Measurements from ENCODE around the gene TMEM120B. TPM values are rescaled to one million over a fixed set of nuclear protein-coding genes. Genes with fewer than 3 reads are reported as not detected.

Gene TMEM120B
- total and polyA plus RNA-seq, 2 of the 13 experiments (the other 11 are each of a cell fraction or from before 2014, with no cell fraction given) = 7.1 to 12.9 TPM

DNA sequence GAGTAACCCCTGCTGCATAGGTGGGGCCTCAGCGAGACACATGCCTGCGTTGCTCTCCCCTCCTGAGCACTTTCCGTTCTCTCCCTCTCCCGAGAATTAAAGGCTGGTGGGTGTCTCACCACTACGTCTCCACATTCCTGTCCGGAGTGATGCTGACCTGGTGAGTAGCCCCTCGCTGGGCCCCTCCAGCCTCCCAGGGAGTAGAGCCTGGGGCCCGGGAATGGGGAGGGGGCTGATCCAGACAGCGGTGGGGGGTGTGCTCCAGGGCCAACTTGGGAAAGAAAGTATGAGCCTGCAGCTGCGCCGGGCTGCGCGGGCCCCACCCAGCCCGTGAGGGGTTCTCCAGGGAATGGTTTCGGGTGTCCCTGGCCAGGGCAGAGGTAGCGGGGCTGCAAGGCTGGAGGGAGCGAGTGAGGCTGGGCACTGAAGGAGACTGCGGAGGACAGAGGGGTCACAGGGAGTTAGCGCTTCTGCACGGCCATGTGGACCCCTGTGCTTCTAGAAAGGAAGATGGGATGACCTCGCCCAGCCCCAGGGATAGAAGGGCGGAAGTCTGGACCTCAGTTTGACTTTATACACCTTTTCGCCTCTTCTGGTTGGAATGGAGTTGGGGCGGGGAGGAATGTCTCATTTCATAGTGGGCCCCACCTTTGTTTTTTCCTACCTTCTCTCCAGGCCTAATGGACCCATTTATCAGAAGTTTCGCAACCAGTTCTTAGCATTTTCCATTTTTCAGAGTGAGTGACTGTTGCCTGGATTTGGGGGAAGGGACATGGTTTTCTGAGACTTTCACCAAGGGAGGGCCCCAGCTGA lies 58.5 kb downstream of the TMEM120B start:
- H3K4me1 ChIP-seq (ENCODE audit: insufficient read depth, low read length) = peaks cover 35% of the 10 kb centered on the region
- no peaks in the 10 kb centered on the region for H3K9me3 ChIP-seq (ENCODE audit: low read length)
- H4K20me1 ChIP-seq (ENCODE audit: insufficient read depth, low read length) = no peaks in the 10 kb centered on the region
- DNase-seq (ENCODE audit: low spot score) (no peak), FAIRE-seq (no peak), ATAC-seq (no peak)
- ChIA-PET POLR2A (interaction anchor here (1.3 kb wide), 1 partner anchor 58 kb away, joined by 3 read pairs; the partner anchor contains the start of gene TMEM120B), CTCF (ENCODE audit: low intra/inter-chr PET ratio, low total read pairs) (interaction anchor here (2.7 kb wide), 1 partner anchor 74 kb away, joined by 69 read pairs; no protein-coding TSS in a partner anchor)
- 94% methylated on average over 22 of the region's 25 CpGs for WGBS (ENCODE audit: low lambda C conversion rate)
- peak overlapping the region; percentile 67 for H3K27ac ChIP-seq (ENCODE audit: extremely low read length, insufficient read depth, low read length)
- no peak overlapping the region for H2AFZ ChIP-seq (ENCODE audit: low read length)
- in situ Hi-C loops (cut with HindIII; ENCODE audit: extremely low pct_ligation_motif_present, low pct_unique_long_range_greater_than_20kb) (loop anchor here (5.0 kb wide), 1 partner anchor 79 kb away; no protein-coding TSS in a partner anchor), intact Hi-C loops (cut with micrococcal nuclease; ENCODE audit: unreplicated experiment) (loop anchor here (5.0 kb wide), 1 partner anchor 59 kb away; the partner anchor contains the start of gene TMEM120B)
- peak overlapping the region in 1 of 3 experiments; percentile 58; a peak in 1 of 6 replicates for H3K4me3 ChIP-seq (replicated peaks in 1 of 3; ENCODE audit: insufficient read depth in 1 of 3, low read depth in 2 of 3, low read length in 3 of 3)
- no TSS peak for BruUV-seq (replicated peaks)
- no peaks in the 10 kb centered on the region for H3K27me3 ChIP-seq (ENCODE audit: control insufficient read depth in 1 of 2, insufficient read depth in 2 of 2, low read length in 2 of 2)
- no peaks in the 10 kb centered on the region for H3K36me3 ChIP-seq (replicated peaks in 1 of 2; ENCODE audit: control insufficient read depth in 1 of 2, insufficient read depth in 2 of 2, low read length in 2 of 2)
- peak overlapping the region; percentile 73; the same call in 1 of the 2 replicates for H3K4me2 ChIP-seq (ENCODE audit: low read depth, low read length)
- H3K9ac ChIP-seq (ENCODE audit: insufficient read depth, low read depth, low read length) = no peak overlapping the region
- no peaks in the 10 kb centered on the region for H3K79me2 ChIP-seq (ENCODE audit: insufficient read depth, low read length)
- TF ChIP-seq HNRNPLL (IDR thresholded peaks at IDR 0.05; ENCODE audit: low read depth, low read length, poor library complexity, severe bottlenecking) (no peak), DR1 (CRISPR knock-in tag; IDR thresholded peaks at IDR 0.05) (no peak), ZNF280B (CRISPR knock-in tag; IDR thresholded peaks at IDR 0.05; ENCODE audit: borderline replicate concordance) (0 out of 2 replicates have a peak, but pooled peaks have one; percentile 10), CEBPG (CRISPR knock-in tag; IDR thresholded peaks at IDR 0.05) (peak; percentile 32; the same call in 1 of the 2 replicates), ZFP1 (CRISPR knock-in tag; IDR thresholded peaks at IDR 0.05) (no peak), GFI1 (CRISPR knock-in tag; IDR thresholded peaks at IDR 0.05; ENCODE audit: borderline replicate concordance) (no peak), CEBPB (IDR thresholded peaks at IDR 0.05; ENCODE audit: borderline replicate concordance, low read depth, low read length) (peak; percentile 56; the same call in 1 of the 2 replicates), ZNF646 (CRISPR knock-in tag; IDR thresholded peaks at IDR 0.05) (no peak), ZSCAN21 (CRISPR knock-in tag; IDR thresholded peaks at IDR 0.05; ENCODE audit: borderline replicate concordance) (no peak), ZNF629 (CRISPR knock-in tag; conservative IDR thresholded peaks at IDR 0.05) (peak; percentile 71)
- TF ChIP-seq, protein P1, sequence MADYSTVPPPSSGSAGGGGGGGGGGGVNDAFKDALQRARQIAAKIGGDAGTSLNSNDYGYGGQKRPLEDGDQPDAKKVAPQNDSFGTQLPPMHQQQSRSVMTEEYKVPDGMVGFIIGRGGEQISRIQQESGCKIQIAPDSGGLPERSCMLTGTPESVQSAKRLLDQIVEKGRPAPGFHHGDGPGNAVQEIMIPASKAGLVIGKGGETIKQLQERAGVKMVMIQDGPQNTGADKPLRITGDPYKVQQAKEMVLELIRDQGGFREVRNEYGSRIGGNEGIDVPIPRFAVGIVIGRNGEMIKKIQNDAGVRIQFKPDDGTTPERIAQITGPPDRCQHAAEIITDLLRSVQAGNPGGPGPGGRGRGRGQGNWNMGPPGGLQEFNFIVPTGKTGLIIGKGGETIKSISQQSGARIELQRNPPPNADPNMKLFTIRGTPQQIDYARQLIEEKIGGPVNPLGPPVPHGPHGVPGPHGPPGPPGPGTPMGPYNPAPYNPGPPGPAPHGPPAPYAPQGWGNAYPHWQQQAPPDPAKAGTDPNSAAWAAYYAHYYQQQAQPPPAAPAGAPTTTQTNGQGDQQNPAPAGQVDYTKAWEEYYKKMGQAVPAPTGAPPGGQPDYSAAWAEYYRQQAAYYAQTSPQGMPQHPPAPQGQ (CRISPR knock-in tag; IDR thresholded peaks at IDR 0.05; ENCODE audit: borderline replicate concordance) = no peak
